Regular cardiac myocyte (primary cell): ENCODE data around the gene IL37. TPM values are rescaled to one million over a fixed set of nuclear protein-coding genes. Genes with fewer than 3 reads are reported as not detected.

ENCODE experiments used
- total RNA-seq: library from RNA; depleted of rRNA; stranded (reverse); fragments of >200 nt; gene quantifications from 2 replicates; pipeline ENCODE4 v1.2.3, GENCODE V29; 2014

Gene IL37, protein sequence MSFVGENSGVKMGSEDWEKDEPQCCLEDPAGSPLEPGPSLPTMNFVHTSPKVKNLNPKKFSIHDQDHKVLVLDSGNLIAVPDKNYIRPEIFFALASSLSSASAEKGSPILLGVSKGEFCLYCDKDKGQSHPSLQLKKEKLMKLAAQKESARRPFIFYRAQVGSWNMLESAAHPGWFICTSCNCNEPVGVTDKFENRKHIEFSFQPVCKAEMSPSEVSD
- not detected in 2 replicates for total RNA-seq

DNA sequence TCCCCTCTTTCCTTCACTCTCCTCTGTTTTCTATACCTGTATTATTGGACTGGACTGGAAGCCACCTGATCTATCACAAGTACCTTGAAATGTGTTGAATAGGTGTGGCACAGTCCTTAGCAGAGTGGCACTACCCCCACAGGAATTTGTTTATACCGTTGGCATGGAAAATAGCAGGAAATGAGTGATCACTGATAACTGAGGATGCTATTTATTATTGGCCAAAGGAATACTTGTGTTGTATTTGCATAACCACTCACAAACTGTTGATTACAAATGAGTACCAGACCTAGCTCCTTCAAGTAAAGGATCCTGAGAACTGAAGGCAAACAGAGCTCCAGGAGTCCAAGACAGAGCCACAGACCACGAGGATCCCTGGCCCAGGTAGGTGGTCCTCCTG lies at the start of gene IL37:
Gene IL37, plus strand, starts transcription at position 301 of the 400 bp plus-strand sequence. CDS start 1,848 bp downstream, outside the sequence.

Other genes starting within 250 kb of the IL37 start
- gene NT5DC4, start 190.1 kb upstream of the IL37 start, total RNA-seq = not detected in 2 replicates
- gene CKAP2L, start 146.6 kb upstream of the IL37 start, total RNA-seq = 2.3 and 18.6 TPM in 2 replicates
- gene IL1A, start 126.7 kb upstream of the IL37 start, total RNA-seq = 8.2 and 15.5 TPM in 2 replicates
- 150 and 229 TPM in 2 replicates for gene IL1B, start 74.4 kb upstream of the IL37 start, total RNA-seq
- not detected in 2 replicates for gene IL36G, start 66.8 kb downstream of the IL37 start, total RNA-seq
- not detected in 2 replicates for gene IL36A, start 94.3 kb downstream of the IL37 start, total RNA-seq
- not detected in 2 replicates for gene IL36B, start 141.7 kb downstream of the IL37 start, total RNA-seq
- gene IL36RN, start 148.0 kb downstream of the IL37 start, total RNA-seq = under 0.01 TPM in 1 of 2 replicates, not detected in the other
- not detected in 2 replicates for gene IL1F10, start 156.8 kb downstream of the IL37 start, total RNA-seq
- under 0.01 and 0.28 TPM in 2 replicates for gene IL1RN, start 216.4 kb downstream of the IL37 start, total RNA-seq